Measurements from ENCODE around the gene EVPL. TPM values are rescaled to one million over a fixed set of nuclear protein-coding genes. Genes with fewer than 3 reads are reported as not detected.

The EVPL gene
- total RNA-seq, 1 donor from 2014 or later = not detected

DNA sequence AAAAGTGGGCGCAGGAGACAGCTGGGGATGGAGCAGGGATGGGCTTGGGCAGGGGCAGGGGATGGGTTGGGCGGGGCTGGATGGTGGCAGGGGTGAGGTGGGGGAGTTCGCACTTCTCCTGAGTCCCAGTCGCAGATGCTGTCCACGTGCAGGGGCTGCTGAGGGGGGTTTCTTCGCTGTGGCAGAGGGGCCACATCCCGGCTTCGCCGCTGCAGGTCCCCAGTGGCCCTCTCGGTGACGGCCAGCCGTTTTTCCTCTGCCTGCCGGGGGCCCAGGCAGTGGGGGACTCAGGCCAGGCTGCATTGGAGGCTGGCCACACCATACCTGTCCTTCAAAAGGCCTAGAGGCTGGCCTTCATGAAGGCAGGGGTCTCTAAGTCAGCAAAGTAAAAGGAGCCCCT is 8.3 kb downstream of the EVPL start:
- H3K9me3 Mint-ChIP-seq (ENCODE audit: low read depth) = no peaks in the 10 kb centered on the region
- H3K4me1 Mint-ChIP-seq (ENCODE audit: low read depth) = peaks cover 4% of the 10 kb centered on the region

DNA sequence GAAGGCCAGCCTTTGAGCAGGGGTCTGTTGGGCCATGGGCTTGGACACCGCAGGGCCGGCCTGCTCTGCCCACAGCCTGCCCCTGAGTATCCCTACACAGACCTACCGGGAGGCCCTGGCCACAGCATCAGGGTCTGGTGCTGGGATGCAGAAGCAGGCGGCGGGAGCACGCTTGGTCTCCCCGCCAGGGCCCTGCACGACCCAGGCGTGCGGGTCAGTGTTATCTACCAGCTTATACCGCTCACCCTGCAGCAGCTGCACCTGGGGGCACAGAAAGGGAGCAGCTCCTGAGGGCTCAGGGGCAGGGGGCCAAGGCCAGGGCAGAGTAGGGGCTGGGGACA is 8.8 kb downstream of the EVPL start:
- H3K27me3 Mint-ChIP-seq (ENCODE audit: low read depth) = peaks cover 4% of the 10 kb centered on the region
- no peak overlapping the region for H3K4me3 Mint-ChIP-seq (ENCODE audit: unreplicated experiment)
- no peak for DNase-seq (ENCODE audit: low spot score)
- H3K9me3 Mint-ChIP-seq (ENCODE audit: low read depth) = no peaks in the 10 kb centered on the region
- H3K27ac Mint-ChIP-seq (ENCODE audit: unreplicated experiment) = no peak overlapping the region
- TF ChIP-seq, protein P1, sequence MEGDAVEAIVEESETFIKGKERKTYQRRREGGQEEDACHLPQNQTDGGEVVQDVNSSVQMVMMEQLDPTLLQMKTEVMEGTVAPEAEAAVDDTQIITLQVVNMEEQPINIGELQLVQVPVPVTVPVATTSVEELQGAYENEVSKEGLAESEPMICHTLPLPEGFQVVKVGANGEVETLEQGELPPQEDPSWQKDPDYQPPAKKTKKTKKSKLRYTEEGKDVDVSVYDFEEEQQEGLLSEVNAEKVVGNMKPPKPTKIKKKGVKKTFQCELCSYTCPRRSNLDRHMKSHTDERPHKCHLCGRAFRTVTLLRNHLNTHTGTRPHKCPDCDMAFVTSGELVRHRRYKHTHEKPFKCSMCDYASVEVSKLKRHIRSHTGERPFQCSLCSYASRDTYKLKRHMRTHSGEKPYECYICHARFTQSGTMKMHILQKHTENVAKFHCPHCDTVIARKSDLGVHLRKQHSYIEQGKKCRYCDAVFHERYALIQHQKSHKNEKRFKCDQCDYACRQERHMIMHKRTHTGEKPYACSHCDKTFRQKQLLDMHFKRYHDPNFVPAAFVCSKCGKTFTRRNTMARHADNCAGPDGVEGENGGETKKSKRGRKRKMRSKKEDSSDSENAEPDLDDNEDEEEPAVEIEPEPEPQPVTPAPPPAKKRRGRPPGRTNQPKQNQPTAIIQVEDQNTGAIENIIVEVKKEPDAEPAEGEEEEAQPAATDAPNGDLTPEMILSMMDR (IDR thresholded peaks at IDR 0.05) = no peak
- peaks cover 5% of the 10 kb centered on the region for H3K4me1 Mint-ChIP-seq (ENCODE audit: low read depth)
- H3K36me3 Mint-ChIP-seq (ENCODE audit: low read depth) = no peaks in the 10 kb centered on the region

More for the DNA sequence above, 8.3 kb downstream of the EVPL start:
- no peak overlapping the region for H3K27ac Mint-ChIP-seq (ENCODE audit: unreplicated experiment)
- DNase-seq (ENCODE audit: low spot score) = no peak
- H3K36me3 Mint-ChIP-seq (ENCODE audit: low read depth) = no peaks in the 10 kb centered on the region
- H3K4me3 Mint-ChIP-seq (ENCODE audit: unreplicated experiment) = no peak overlapping the region
- TF ChIP-seq, protein P1 (IDR thresholded peaks at IDR 0.05) = no peak
- H3K27me3 Mint-ChIP-seq (ENCODE audit: low read depth) = peaks cover 4% of the 10 kb centered on the region

DNA sequence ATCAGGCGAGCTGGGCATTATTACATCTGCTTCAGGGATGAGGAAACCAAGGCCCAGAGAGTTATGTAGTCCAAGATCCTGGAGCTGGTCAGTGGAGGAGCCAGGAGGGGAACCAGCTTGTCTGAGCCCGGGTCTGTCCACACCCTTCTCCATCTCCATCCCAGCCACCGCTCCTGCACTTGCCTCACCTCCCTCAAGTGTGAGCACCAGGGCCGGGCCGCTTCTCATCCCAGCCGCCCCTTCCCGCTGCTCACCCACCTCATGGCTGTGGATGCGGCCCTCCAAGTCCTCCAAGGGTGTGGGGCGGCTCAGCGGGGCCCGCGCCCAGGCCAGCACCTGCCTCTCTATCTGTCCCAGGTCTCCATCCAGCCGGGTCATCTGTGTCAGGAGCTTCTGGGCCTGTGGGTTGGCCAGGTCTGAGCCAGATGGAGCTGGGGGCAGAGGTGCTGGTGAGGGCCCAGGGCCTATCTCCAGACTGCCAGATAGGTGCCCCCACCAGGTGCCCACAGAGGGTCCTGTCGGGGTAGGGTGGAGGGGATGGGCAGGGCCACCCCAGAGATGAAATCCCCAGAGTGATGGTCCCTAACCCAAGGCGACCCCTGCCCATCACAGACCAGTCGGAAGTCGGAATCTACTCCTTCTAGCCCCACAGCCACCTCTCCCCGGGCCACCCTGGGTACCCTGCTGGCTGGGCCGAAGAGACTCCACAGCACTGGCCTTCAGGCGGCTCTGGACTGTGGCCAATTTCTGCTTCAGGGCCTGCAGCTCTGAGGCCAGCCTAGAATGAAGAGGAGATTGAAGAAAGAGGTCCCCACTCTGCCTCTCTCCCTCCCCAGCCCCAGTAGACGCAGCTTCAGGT is 9.4 kb downstream of the EVPL start:
- H3K4me1 Mint-ChIP-seq (ENCODE audit: low read depth) = peaks cover 5% of the 10 kb centered on the region
- H3K27ac Mint-ChIP-seq (ENCODE audit: unreplicated experiment) = no peak overlapping the region
- H3K4me3 Mint-ChIP-seq (ENCODE audit: unreplicated experiment) = no peak overlapping the region
- TF ChIP-seq, protein P1 (IDR thresholded peaks at IDR 0.05) = no peak
- DNase-seq (ENCODE audit: low spot score) = no peak
- H3K27me3 Mint-ChIP-seq (ENCODE audit: low read depth) = peaks cover 4% of the 10 kb centered on the region
- H3K9me3 Mint-ChIP-seq (ENCODE audit: low read depth) = no peaks in the 10 kb centered on the region
- no peaks in the 10 kb centered on the region for H3K36me3 Mint-ChIP-seq (ENCODE audit: low read depth)

DNA sequence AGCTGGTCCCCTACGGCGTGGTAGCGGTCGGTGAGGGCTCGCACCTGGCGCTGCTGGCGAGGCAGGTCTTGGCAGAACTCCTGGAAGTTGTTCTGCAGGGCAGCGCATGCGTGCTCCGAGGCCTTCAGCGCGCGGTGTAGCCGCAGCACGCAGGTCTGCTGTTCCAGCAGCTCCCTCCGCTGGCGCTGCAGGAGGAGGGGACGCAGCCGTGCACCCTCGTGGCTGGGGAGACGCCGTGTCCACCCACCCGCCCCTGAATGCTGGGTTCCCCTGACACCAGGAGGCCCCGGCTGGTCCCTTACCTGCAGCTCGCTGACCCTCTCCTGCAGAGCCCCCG is 12.2 kb downstream of the EVPL start:
- H3K36me3 Mint-ChIP-seq (ENCODE audit: low read depth) = no peaks in the 10 kb centered on the region
- no peaks in the 10 kb centered on the region for H3K9me3 Mint-ChIP-seq (ENCODE audit: low read depth)
- H3K4me1 Mint-ChIP-seq (ENCODE audit: low read depth) = peaks cover 5% of the 10 kb centered on the region

GRCh38 chr17:76014100-76014924 is 12.8 kb downstream of the EVPL start:
- Mint-ChIP-seq H3K36me3 (ENCODE audit: low read depth) (no peaks in the 10 kb centered on the region), H3K9me3 (ENCODE audit: low read depth) (no peaks in the 10 kb centered on the region), H3K4me3 (ENCODE audit: unreplicated experiment) (no peak overlapping the region), H3K27ac (ENCODE audit: unreplicated experiment) (no peak overlapping the region), H3K4me1 (ENCODE audit: low read depth) (peaks cover 5% of the 10 kb centered on the region), H3K27me3 (ENCODE audit: low read depth) (peaks cover 4% of the 10 kb centered on the region)
- TF ChIP-seq, protein P1 (IDR thresholded peaks at IDR 0.05) = peak; percentile 97
- DNase-seq (ENCODE audit: low spot score) = no peak

More for the DNA sequence above, 12.2 kb downstream of the EVPL start:
- peaks cover 4% of the 10 kb centered on the region for H3K27me3 Mint-ChIP-seq (ENCODE audit: low read depth)
- TF ChIP-seq, protein P1 (IDR thresholded peaks at IDR 0.05) = no peak
- H3K27ac Mint-ChIP-seq (ENCODE audit: unreplicated experiment) = no peak overlapping the region
- no peak for DNase-seq (ENCODE audit: low spot score)
- H3K4me3 Mint-ChIP-seq (ENCODE audit: unreplicated experiment) = no peak overlapping the region
